GM18505 (cell line): ENCODE data around the gene NME4.
A peak's percentile ranks its signal among the peaks of the same experiment; 100 is the strongest.
"Not testable (repeated sequence)": the region's sequence is repeated elsewhere in the genome, so short reads cannot be mapped to it uniquely, and the experiment has no call there.

Source experiments
- ATAC-seq: cut with Tn5 transposase; IDR thresholded peaks from one replicate; pipeline ENCODE4 v1.9.1; 2021; ENCODE audit not compliant: unreplicated experiment
- POLR2A ChIP-seq: IDR thresholded peaks from 4 replicates; pipeline ENCODE4 v1.6.1; 2011; ENCODE audit warnings: borderline replicate concordance; ENCODE audit not compliant: insufficient read depth, insufficient read length; ENCODE audit errors: extremely low read depth

Gene NME4

DNA sequence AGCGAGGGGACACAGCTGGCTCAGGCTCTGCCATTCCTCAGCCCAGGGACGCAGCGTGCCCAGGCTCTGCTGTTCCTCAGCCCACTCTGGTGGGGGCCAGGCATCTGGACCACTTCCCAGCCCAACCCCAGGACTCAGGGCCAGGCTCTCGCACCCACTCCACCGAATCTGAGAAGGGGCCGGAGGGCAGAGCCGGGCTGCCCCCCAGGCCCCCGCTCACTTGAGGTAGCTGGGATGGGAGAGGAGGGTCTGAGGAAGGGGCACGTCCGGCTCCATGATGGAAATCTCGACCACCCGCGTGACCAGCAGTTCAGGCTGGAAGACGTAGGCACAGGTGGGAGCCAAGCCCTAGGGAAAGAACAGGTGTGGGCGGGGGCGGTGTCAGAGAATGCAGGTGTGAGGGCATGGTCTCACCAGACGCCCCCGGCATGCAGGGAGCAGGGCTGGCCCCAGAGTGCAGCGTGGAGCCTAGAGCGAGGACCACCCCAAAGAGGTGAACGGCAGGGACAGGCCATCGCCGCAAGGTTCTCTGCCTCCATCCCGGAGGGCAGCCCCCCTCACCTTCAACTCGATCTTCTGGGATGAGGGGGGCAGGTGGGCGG lies 20.1 kb upstream of the NME4 start:
- ATAC-seq: no peak
- TF ChIP-seq POLR2A: no peak

DNA sequence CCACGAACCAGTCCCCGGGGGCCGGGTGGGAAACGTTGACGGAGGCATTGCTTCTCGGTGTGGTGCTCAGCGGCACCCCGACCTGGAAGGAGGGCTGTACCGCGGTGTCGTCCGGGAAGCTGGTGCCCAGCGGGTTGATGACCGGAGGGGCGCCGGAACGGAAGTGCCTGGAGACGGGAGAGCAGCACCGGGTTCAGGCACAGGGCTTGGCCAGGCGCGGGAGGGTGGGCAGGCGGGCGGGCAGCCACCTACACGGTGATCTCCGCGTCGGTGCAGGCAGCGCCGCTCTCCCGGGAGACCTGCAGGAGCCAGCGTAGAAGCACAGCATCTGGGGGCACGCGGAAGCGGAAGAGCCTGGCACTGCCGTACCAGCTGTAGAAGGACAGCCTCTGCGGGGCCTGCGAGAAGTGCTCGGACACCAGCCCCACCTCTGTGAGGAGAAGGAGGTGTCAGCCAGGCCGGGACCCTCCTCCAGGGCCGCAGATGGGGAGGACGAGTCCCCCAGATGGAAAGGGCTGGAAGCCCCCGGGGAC lies 19.5 kb upstream of the NME4 start:
- TF ChIP-seq POLR2A: no peak
- ATAC-seq: no peak

DNA sequence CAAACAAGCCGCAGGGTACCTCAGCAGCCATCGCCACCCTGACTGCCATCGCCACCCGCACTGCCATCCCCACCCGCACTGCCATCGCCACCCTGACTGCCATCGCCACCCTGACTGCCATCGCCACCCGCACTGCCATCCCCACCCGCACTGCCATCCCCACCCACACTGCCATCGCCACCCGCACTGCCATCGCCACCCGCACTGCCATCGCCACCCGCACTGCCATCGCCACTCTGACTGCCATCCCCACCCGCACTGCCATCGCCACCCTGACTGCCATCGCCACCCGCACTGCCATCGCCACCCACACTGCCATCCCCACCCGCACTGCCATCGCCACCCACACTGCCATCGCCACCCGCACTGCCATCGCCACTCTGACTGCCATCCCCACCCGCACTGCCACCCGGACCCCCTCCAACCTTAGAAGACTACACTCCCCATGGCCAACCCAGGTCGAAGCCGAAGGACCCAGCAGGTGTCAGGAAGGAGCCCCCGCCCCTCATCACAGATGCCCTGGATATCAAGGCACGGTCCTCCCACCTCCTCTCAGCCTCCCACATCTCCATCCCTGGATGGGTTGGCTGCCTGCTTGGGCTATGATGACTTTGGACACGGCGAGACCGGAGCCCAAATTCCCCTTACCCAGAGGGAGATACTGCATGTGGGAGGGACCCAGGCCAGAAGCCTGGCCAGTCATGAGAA lies 18.7 kb upstream of the NME4 start:
- ATAC-seq: not testable (repeated sequence)

DNA sequence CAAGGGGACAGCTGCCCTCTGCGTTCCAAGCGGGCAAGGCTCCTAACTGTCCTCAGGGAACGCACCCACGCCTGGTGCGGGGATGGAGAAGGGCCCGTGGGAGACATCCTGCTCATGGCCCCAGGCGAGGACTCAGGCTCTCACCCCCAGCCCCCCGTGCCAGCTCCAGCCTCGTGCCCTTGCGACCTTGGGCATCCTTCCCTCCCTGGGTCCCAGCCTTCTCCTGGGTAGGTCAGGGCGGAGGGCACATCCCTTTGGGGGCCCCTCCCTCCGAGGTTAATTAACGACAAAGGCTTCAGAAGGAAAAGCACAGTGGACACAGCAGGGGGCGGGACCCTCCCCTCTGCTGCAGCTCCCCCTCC lies 18.2 kb upstream of the NME4 start:
- TF ChIP-seq POLR2A: no peak
- no peak for ATAC-seq

DNA sequence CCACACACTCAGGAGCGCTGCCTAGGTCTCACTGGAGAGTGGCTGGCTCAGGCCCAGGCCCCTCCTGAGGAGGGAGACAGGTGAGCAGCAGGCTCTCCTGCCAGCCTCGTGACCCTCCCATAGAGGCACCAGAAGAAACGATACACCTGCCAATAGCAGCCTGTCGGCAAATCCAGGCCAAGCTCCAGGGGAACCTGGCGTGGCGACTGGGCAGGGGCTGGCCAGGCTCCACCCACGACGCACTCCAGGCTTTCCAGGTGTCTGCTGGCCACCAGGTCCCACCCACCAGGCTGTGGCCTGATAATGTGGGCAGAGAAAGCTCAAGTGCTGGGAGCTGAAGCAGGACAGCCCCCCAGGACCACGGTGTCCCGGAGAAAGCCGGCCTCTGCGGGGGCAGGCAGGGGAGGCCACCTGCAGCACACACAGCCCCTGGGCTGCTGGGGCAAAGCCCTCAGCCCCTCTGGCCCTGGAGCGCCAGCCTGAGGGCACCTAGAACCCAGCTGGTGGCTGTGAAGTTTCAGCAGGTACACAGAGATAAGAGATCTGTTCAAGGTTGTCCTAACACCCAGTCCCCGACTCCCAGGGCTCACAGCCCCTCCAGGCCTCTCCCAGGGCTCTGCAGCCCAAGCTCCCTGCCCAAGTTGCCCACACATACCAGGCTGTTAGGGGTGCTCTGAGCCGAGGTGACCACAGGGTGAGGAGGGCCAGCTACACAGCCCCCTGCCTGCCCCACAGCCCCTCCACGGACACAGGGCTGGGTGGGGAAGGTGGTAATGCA lies 17.6 kb upstream of the NME4 start:
- TF ChIP-seq POLR2A: no peak
- ATAC-seq: no peak

DNA sequence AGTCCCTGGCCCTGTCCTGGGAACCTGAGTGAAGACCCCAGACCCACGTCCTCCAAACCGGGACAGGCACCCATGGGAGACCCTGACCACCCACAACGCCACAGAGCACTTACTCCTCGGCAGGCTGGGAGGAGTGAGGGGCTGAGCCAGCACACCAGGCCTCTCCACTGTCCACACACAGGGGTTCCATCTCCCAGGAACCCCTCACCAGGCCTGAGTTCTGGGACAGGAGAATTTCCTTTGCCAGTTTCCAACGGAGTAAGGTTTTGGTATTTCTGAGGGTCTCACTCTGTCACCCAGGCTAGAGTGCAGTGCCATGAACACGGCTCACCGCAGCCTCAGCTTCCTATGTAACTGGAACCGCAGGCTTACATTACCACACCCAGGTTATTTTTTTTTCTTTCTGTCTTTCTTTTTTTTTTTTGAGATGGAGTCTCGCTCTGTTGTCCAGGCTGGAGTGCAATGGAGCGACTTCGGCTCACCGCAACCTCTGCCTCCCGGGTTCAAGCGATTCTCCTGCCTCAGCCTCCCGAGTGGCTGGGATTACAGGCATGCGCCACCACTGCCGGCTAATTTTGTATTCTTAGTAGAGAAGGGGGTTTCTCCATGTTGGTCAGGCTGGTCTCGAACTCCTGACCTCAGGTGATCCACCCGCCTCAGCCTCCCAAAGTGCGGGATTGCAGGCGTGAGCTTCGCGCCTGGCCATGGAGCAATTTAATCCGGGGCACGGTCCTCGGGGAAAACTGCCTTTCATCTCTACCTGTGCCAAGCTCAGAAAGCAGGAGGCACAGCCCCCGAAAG lies 16.8 kb upstream of the NME4 start:
- ATAC-seq: no peak
- no peak for TF ChIP-seq POLR2A

DNA sequence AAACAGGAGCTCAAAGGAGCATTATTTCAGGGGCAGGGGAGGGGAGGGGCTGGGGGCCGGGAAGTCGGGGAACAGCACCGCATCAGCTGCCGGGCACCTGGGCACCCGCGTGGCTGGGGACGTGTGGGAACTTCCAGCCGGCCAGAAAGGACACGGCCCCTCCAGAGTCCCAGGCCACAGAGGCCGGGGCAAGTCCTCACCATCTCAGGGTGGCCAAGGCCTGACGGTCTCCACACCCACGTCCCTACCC lies 16.3 kb upstream of the NME4 start:
- ATAC-seq: no peak
- no peak for TF ChIP-seq POLR2A

DNA sequence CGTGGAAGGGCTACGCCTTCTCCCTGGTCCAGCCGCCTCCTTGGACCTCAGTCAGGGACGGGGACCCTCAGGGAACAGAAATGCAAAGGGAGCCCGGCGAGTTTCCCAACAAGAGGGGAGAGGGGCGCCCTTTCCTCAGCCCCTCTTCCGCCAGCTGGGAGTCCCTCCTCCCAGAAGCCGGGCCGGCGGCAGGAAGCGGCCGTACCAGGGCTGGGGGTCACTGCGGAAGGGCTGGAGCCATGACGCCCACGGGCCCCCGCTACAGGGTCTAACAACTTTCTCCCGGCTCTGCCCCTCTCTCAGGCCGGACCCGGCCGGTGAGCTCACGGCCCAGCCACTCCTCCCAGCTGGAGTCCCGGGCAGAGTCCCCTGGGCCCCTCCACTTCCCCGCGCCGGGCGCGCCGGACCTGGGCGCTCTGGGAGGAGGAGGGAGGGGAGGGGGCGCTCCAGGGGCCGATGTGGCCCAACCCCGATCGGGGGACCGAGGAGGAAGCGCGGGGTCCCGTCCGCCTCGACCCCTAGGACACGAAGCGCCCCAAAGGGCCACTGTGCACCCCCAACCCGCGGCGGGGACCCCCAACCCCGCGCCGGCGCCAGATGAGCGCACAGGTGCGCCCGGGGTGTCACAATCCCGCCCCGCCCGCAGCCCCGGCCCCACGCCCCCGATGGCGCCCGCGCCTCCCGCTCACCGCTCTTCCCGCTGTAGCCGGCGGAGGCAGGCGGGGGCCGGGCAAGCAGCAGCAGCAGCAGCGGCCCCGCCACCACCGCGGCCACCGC lies 15.8 kb upstream of the NME4 start:
- TF ChIP-seq POLR2A: no peak
- peak; percentile 17 for ATAC-seq

DNA sequence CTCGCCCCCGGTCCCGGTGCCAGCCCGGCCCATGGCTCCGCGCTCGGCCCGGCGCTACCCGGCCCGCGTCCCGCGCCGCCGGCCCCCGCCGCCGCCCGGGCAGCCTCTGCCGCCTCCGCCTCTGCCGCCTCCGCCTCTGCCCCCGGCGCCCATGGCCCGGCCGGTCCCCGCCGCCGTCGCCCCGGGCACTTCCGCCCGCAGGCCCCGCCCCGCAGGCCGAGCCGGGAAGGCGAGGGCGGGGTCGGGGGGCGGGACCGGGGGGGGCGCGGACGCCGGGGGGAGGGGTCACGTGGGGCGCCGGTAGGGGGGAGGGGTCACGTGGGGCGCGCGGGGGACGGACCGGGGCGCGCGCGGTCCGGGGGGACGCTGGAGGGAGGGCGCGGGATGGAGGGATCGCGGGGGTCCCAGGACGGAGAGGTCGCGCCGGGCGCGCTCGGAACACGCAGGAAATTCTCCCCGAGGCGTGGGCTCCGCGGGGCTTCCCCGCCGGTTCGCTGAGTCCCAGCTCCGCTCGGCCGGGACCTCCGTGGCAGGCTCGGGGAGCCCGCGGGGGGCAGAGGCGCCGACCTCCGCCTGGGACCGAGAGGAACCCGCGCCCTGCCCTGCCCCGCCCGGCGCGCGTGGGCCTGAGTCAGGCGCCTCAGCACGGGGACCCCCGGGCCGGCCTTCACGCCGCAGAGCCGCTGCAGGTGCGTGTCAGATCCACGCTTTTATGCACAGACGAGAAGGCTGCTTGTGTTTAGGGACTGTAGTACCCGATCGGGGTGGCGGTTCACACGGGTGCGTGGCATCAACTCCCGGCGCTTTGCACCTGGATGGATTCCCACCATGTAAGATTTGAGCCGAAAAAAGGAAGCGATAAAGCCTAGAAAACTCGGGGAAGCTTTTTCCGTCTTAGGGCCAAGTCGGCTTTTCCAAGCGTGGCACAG lies 14.9 kb upstream of the NME4 start, which contains the start of gene PGAP6:
PGAP6 (minus strand) TSS at position 190 of the 929 bp plus-strand sequence; CDS start at position 33, 157 bp downstream.
- peak; percentile 41 for ATAC-seq
- TF ChIP-seq POLR2A: peak; percentile 64

DNA sequence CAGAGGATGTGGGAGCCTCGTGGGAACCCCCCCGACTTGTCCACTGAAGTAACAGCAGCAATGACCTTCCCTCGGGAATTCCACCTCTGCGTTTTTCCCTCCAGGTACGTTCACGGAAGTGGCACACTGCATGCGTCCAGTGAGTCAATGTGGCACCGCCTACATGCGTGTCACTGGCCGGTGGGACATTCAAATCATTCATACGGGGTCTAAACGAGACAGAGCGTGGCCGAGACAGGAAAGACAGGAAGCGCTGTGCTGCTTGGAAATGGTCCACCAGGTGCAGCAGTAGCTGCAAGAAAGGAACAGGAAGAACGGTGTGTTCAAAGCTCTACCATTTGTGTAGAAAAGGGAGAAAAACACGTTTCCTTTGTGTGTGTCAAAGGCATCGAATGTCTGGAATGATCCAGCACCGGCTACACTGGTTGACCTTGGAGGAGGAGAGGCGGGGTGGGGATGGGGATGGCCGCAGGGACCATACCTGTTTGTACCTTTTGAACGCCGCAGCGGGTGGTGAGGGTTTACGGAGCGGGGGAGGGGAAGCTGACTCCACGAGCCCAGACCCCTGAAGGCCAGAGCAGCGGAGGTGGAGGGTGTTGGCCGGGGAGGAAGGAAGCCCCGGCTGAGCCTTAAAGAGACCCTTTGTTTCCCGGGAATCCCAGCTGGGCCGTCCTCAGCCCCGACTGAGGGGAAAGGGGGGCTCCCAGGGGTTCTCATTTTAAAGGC lies 13.5 kb upstream of the NME4 start:
- TF ChIP-seq POLR2A: peak; percentile 41
- ATAC-seq: no peak

DNA sequence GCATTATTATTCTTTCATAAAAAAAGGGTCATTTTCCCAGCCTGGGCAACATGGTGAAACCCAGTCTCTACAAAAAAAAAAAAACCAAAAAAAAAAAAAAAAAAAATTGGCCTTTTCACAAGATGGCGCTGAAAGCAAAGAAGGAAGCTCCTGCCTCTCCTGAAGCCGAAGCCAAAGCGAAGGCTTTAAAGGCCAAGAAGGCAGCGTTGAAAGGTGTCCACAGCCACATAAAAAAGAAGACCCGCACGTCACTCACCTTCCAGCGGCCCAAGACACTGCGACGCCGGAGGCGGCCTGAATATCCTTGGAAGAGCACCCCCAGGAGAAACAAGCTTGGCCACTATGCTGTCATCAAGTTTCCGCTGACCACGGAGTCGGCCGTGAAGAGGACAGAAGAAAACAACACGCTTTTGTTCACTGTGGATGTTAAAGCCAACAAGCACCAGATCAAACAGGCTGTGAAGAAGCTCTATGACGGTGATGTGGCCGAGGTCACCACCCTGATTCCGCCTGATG lies 10.3 kb upstream of the NME4 start:
- no peak for ATAC-seq
- no peak for TF ChIP-seq POLR2A

DNA sequence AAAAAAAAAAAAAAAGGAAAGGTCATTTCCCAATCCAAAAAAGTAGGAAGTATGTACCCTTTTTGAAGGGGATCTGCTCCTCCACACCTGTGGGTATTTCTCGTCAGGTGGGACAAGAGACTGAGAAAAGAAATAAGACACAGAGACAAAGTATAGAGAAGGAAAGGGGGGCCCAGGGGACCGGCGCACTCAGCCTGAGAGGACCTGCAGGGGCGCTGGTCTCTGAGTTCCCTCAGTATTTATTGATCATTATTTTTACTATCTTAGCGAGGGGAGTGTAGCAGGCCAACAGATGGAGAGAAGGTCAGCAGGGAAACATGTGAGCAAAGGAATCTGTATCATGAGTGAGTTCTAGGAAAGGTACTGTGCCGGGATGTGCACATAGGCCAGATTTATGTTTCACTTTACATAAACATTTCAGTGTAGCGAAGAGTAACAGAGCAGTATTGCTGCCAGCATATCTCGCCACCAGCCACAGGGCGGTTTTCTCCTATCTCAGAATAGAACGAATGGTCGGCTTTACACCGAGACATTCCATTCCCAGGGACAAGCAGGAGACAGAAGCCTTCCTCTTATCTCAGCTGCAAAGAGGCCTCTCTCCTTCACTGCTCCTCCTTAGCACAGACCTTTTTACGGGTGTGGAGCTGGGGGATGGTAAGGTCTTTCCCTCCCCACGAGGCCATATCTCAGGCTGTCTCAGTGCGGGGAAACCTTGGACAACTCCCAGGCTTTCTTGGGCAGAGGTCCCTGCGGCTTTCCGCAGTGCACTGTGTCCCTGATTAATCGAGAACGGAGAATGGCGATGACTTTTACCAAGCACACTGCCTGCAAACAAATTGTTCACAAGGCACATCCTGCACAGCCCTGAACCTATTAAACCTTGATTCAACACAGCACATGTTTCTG lies 9.0 kb upstream of the NME4 start:
- not testable (repeated sequence) for ATAC-seq
